ENCODE measurements around the gene GAA.

The GAA gene

DNA sequence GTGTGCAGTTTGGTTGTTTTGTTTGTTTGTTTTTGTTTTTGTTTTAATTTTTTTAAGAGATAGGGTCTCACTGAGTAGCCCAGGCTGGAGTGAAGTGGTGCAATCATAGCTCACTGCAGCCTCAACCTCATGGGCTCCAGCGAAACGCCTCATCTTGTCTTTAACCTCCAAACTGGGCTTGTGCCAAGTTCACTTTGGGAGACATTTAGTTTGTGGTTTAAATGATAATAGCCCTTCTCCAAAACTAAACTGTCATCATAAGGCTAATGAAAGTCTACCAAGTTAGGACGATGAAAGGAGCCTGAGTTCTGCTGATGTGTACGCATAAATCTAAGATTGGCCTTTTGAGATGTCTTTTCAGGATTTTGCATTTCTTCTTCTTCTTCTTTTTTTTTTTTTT lies 62.0 kb downstream of the GAA start:
- Histone ChIP-seq H3K4me3 (ENCODE audit: insufficient read depth, low read length, poor library complexity, severe bottlenecking) (no peak overlapping the region), H3K27ac (ENCODE audit: low read depth, low read length) (no peak overlapping the region), H3K79me2 (ENCODE audit: insufficient read depth, low read length) (no peaks in the 10 kb centered on the region), H3K4me2 (ENCODE audit: low read depth, low read length, poor library complexity, severe bottlenecking) (no peak overlapping the region), H3K9me2 (replicated peaks; ENCODE audit: insufficient read depth, low read length) (no peaks in the 10 kb centered on the region), H3F3A (ENCODE audit: insufficient read depth) (no peaks in the 10 kb centered on the region), H2AFZ (ENCODE audit: low read depth, low read length, severe bottlenecking) (no peak overlapping the region), H3K36me3 (ENCODE audit: low read length) (no peaks in the 10 kb centered on the region), H3K9me3 (ENCODE audit: insufficient read depth, low read length) (no peaks in the 10 kb centered on the region), H3K9ac (ENCODE audit: low read length) (no peak overlapping the region), H3K27me3 (ENCODE audit: low read length) (no peaks in the 10 kb centered on the region), H4K20me1 (ENCODE audit: low read depth, low read length) (no peaks in the 10 kb centered on the region)
- TF ChIP-seq CTCF (IDR thresholded peaks at IDR 0.05; ENCODE audit: insufficient read depth, low read length, poor library complexity, severe bottlenecking) (no peak), EZH2phosphoT487 (conservative IDR thresholded peaks at IDR 0.05; ENCODE audit: low read length) (no peak)

- no peaks in the 10 kb centered on the region for H3K27me3 ChIP-seq (ENCODE audit: low read length)
- no peak overlapping the region for H3K27ac ChIP-seq (ENCODE audit: low read depth, low read length)
- H3K36me3 ChIP-seq (ENCODE audit: low read length): no peaks in the 10 kb centered on the region
- no peaks in the 10 kb centered on the region for H3K79me2 ChIP-seq (ENCODE audit: insufficient read depth, low read length)
- H2AFZ ChIP-seq (ENCODE audit: low read depth, low read length, severe bottlenecking): no peak overlapping the region
- no peak for TF ChIP-seq EZH2phosphoT487 (conservative IDR thresholded peaks at IDR 0.05; ENCODE audit: low read length)
- H3K9me3 ChIP-seq (ENCODE audit: insufficient read depth, low read length): no peaks in the 10 kb centered on the region
- H3K4me2 ChIP-seq (ENCODE audit: low read depth, low read length, poor library complexity, severe bottlenecking): no peak overlapping the region
- H3K4me3 ChIP-seq (ENCODE audit: insufficient read depth, low read length, poor library complexity, severe bottlenecking): no peak overlapping the region
- no peak overlapping the region for H3K9ac ChIP-seq (ENCODE audit: low read length)
- no peaks in the 10 kb centered on the region for H4K20me1 ChIP-seq (ENCODE audit: low read depth, low read length)
- no peaks in the 10 kb centered on the region for H3K9me2 ChIP-seq (replicated peaks; ENCODE audit: insufficient read depth, low read length)
- H3F3A ChIP-seq (ENCODE audit: insufficient read depth): no peaks in the 10 kb centered on the region
Observed at GRCh38 chr17:80164185-80164584, 62.8 kb downstream of the GAA start.

GRCh38 chr17:80166446-80166845 lies 65.1 kb downstream of the GAA start:
- no peaks in the 10 kb centered on the region for H3K27me3 ChIP-seq (ENCODE audit: low read length)
- TF ChIP-seq CTCF (IDR thresholded peaks at IDR 0.05; ENCODE audit: insufficient read depth, low read length, poor library complexity, severe bottlenecking) (no peak), EZH2phosphoT487 (conservative IDR thresholded peaks at IDR 0.05; ENCODE audit: low read length) (no peak)
- no peaks in the 10 kb centered on the region for H4K20me1 ChIP-seq (ENCODE audit: low read depth, low read length)
- no peak overlapping the region for H3K4me3 ChIP-seq (ENCODE audit: insufficient read depth, low read length, poor library complexity, severe bottlenecking)
- no peaks in the 10 kb centered on the region for H3K36me3 ChIP-seq (ENCODE audit: low read length)
- H3K9me2 ChIP-seq (replicated peaks; ENCODE audit: insufficient read depth, low read length): no peaks in the 10 kb centered on the region
- no peak overlapping the region for H3K4me2 ChIP-seq (ENCODE audit: low read depth, low read length, poor library complexity, severe bottlenecking)
- no peaks in the 10 kb centered on the region for H3F3A ChIP-seq (ENCODE audit: insufficient read depth)
- no peak overlapping the region for H3K9ac ChIP-seq (ENCODE audit: low read length)
- H3K9me3 ChIP-seq (ENCODE audit: insufficient read depth, low read length): no peaks in the 10 kb centered on the region
- H3K27ac ChIP-seq (ENCODE audit: low read depth, low read length): no peak overlapping the region
- no peak overlapping the region for H2AFZ ChIP-seq (ENCODE audit: low read depth, low read length, severe bottlenecking)
- no peaks in the 10 kb centered on the region for H3K79me2 ChIP-seq (ENCODE audit: insufficient read depth, low read length)

DNA sequence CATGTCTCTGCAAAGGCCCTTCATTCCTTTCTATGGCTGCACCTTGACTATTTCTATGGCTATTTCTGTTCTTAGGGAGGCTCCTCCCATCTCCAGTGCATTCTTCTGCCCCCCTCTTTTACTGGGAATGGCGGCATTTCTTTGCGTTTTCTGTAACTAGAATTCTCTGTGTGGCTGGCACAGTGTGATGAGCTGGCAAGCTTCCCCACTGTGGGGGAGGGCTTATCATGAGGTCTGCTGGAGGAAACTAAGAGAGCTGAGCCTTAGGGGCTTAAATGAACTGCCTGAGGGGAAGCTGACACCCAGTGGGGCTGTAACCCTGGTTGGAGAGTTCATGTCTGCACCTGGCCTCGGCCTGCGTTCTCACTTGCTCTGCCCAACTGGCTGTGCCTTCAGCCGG lies 67.0 kb downstream of the GAA start:
- no peak overlapping the region for H3K27ac ChIP-seq (ENCODE audit: low read depth, low read length)
- H3K9me2 ChIP-seq (replicated peaks; ENCODE audit: insufficient read depth, low read length): no peaks in the 10 kb centered on the region
- H3K4me2 ChIP-seq (ENCODE audit: low read depth, low read length, poor library complexity, severe bottlenecking): no peak overlapping the region
- TF ChIP-seq CTCF (IDR thresholded peaks at IDR 0.05; ENCODE audit: insufficient read depth, low read length, poor library complexity, severe bottlenecking): no peak
- TF ChIP-seq EZH2phosphoT487 (conservative IDR thresholded peaks at IDR 0.05; ENCODE audit: low read length): no peak
- no peak overlapping the region for H2AFZ ChIP-seq (ENCODE audit: low read depth, low read length, severe bottlenecking)
- no peak overlapping the region for H3K9ac ChIP-seq (ENCODE audit: low read length)
- no peaks in the 10 kb centered on the region for H3K79me2 ChIP-seq (ENCODE audit: insufficient read depth, low read length)
- H3K36me3 ChIP-seq (ENCODE audit: low read length): no peaks in the 10 kb centered on the region
- no peaks in the 10 kb centered on the region for H3K27me3 ChIP-seq (ENCODE audit: low read length)
- H3K9me3 ChIP-seq (ENCODE audit: insufficient read depth, low read length): no peaks in the 10 kb centered on the region
- H4K20me1 ChIP-seq (ENCODE audit: low read depth, low read length): no peaks in the 10 kb centered on the region
- H3F3A ChIP-seq (ENCODE audit: insufficient read depth): no peaks in the 10 kb centered on the region
- H3K4me3 ChIP-seq (ENCODE audit: insufficient read depth, low read length, poor library complexity, severe bottlenecking): no peak overlapping the region
